Activated CD4-positive, alpha-beta T cell treated with anti-CD3 and anti-CD28 coated beads, Interleukin-2, amount 50 U/mL, for 4 hours (primary cell): ENCODE measurements around the gene POU3F2.

ENCODE experiments used
- DNase-seq, 2 experiments: peaks; one replicate each; pipeline ENCODE4 v3.0.0-alpha.2; 2020

Gene POU3F2

DNA sequence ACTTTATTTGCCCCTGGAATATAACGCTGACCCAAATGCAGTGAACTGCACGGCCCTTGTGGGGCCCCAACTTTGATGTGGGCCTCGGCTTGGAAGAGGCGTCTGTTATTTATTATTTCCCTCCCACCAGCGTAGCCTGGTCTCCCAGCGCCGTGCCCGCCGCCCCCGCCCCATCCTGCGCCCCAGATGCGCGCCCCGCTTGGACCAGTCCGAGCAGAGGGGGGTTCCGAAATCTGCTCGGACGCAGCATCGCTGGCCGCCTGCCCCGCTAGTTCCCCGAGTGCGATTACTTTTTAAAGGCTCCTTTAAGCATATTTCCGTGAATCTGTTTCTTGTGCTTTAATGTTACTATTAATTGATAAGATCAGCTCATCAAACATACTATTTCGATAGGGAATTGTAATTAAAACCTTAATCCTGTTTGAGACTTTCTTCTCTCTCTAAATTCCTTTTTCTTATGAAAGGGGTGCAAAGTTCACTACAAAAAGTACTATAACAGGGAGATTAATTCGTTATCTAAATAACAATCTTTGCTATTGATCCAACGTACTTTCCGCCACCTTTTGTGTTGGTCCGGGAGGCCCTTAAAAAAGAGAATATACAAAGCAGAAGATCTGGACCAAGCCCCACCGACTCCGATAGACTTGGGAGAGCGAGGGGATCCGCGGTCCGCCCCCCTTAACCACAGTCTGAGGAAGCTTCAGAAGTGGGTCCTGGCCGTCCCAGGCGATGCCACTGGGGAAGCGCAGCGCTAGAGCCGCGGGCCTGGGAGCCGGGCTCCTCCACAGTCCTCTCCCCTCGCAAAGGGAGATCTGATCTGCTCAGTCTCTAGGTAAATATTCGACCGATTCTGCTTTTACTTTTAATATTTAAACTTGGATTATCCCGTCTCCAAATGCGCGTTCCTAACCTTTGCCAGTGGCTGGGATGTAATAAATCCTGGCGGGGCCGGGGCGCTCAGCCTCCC, 10.2 kb downstream of the POU3F2 start:
- no peak for DNase-seq

DNA sequence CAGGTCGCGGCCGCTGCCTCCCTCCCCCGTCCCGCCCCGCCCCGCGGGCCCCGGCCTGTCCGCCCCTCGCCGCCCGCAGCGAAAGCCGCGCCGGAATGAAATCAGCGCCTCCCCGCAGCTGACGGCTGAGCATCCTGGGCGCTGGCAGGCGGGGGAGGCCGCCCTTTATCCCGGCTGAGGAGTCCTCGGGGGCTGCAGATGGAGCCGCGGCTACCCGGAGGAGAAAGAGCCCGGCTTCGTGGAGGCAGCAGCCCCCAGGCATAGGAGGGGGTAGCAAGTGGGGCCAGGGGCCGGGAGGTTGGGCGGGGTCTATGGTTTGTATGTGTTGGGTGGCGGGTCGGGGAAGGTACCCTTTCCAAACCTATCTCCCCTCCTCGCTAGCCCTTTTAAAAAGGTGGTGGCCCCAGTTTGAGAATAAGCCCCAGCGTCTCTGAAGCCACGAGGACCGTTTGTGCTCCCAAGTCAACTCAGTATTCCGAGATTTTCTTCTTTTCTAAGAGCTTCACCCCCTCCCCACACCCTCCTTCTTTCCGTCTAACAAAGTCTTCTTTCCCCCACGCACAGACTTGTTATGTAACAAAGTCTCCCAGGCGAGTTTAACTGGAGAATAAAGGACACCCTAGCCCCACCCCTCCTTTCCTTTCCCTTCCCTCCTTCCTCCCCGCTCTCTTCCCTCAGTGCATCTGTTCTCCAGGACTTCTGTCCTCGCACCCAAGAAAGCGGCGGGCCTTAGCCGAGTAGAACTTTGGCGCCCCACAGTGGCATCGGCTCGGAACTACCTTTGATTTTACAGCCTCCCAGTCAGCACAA, 11.0 kb downstream of the POU3F2 start:
- peak; percentile 57 to 59 for DNase-seq

DNA sequence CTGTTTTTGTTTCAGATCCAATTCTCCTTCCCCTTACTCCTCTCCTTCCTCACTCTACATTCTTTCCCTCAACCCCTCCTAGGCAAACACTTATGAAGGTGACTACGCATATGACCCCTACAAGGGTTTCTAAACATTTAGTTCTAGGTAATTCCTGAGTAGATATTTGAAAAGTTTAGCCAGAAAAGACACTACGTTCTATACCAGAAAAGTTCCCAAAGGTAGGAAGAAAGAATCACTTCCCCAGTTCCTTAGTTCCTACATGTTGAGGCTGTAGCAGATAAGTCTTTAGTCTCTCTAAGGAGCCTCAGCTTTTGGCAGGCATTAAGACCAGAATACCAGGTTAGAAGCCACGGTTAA, 11.6 kb downstream of the POU3F2 start:
- DNase-seq = no peak

DNA sequence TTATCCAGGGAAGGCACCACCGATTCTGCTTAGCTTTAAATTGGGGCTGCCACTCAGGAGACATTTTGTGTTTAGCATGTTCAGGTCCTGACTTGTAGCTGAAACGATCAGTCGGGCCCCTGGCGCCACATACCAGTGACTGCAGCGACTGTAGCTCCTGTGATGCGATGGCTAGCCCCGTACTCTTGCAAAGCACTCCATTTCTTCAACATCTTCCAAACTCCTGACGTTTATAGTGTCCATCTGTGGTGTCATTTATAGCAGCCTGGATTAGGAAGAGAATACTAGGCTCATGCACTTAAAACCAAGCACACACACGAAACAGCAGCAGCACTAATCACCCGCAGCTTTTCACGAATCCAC, 13.0 kb downstream of the POU3F2 start:
- no peak for DNase-seq

DNA sequence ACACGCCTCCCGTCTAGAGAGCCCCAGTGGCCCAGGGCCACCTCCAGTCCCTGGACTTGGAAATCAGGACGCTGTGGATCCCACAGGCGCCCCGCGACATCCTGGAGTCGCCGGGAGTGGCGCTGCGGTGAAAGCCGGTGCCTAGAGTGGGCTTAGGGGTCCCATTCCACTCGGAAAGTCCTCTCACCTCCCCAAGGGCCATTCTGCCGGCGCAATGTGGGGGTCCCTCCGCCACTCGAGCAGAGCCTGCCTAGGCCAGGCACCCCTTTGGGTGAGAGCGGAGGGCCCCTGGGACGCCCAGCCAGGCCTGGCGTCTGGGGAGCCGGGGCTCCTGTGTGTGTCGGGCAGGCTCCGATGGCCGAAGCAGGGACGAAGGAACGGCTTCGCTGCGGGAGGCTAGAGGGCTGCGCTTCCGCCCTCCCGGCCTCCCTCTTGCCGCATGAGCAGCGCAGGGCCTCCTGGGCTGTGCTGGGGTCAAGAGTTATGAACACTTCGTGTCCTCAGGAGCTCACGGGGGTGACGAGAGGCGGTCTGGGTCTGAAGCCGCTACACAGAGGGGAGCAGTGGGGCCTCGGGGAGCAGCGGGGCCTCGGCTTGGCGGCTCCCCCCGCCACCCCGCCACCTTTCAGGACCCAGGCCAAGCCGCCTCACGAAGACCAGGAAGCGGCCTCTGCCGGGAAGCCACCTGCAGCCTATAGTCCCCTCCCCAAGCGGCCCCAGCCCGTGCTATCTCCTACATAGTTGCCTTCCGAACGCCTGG, 13.6 kb downstream of the POU3F2 start:
- no peak for DNase-seq

DNA sequence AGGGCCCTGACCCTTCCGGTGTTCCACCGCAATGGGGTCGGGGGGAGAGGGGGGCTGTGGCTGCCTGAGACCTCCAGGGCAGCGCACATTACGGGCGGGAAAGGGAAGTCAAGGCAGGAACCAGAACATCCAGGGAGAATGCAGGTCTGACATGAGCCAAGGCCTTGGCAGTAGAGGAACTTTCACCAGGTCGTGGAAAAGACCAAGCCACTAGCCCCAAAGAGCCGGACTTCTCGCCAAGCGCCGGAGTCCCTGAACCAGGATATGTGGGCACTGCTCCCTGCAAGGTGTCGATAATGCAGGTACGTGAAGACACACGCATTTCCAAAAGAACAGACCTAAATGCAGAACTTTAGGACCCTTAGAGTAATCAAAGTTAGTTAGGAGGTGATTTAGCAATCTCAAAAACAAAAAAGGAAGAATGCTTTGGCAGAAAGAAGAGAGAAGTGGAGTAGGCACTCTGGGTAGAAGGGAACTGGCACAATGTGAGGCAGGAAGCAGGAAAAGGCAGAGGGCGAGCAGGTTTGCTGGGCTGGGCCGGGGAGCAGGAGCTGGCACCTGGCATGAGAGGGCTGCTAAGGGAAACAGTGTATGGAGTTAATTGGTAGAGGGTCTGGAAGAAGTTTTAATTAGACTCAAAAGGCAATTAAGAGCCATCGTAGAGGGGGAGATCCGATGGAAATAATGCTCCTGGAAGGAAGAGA, 14.3 kb downstream of the POU3F2 start:
- no peak for DNase-seq

DNA sequence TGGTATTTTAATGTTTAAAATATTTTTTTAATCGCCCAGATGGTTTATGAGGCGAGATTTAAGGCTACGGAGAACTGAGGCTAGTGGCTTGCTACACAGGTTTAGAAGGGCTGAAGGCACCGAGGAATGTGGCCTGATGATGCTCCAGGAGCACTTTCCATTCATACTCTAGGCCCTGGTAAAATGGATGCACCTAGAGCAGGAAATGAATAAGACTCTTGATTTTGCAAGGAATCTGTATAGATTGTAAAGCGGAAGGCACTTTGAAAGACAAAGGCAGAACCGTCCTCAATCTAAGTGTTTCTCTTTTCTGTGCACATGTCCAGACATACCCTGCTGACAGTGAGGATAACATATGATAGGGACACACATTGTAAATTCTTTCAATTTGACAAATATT, 30.1 kb downstream of the POU3F2 start:
- DNase-seq = no peak

DNA sequence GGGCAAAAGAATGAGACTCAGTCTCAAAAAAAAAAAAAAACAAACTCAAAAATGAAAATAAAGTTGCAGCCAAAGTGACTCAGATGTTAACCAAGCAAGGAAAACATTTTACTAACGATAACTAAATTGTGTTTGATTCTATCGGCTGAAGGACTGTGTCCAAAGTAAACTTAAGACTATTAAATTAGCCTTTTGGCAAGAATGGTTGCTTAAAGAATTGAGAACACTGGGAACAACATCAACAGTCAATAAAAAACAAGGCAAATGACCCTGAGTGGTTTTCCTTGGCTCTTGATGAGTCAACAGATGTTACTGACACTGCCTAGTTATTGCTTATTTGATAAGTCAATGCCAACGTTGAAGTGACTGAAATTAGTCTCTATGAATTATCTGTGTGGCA, 36.7 kb downstream of the POU3F2 start:
- no peak for DNase-seq

DNA sequence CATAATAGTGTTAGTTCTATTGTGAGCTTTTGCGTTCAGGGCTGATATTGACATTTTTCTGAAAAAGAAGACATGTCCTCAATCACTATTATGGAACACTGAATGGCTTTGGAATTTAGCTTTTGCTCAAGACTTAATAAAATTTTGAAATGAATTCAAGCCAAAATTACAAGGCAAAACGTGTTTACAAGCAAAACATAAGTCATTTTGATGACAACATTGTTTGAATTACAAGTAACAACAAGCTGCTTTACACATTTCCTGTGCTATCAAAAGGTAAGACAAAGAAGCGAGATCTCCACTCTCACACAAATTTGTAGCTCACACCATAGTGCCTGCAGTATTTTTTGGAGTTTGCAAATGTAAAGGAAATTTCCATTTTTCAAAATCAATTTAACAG, 37.4 kb downstream of the POU3F2 start:
- DNase-seq = no peak

DNA sequence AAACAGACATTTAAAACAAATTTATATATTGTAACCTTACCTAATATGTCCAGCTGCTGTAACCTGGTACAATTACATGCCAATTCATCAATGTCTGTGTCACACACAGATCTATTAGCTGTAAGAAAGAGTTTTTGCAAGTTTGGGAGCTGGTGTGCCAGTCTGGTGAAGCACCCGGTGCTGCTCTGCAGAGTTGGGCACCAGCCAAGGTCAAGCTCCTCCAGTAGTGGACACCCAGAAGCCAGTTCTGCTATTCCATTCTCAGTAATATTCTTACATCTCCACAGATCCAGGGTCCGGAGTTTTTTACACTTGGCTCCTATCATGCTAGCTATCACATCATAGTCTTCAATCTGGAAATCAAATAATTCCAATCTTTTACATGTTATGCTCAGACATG, 41.0 kb downstream of the POU3F2 start:
- no peak for DNase-seq

DNA sequence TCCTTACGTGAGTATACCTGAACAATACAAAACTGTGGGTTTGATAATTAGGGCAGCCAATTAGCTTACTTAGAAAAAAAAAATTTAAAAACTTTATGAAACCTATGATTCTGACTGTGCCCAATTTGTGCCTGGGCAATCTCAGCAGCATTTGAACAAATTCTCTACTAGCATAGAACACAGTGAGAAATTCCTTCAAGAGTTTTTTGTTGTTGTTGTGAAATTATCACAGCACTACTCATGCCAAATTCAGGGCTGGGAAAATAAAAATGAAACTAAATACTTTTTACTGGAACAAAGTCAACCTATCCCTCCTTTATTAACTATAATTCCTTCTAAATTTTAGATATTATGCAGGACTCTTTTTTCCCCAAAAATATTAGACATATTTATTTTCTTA, 42.9 kb downstream of the POU3F2 start:
- no peak for DNase-seq

DNA sequence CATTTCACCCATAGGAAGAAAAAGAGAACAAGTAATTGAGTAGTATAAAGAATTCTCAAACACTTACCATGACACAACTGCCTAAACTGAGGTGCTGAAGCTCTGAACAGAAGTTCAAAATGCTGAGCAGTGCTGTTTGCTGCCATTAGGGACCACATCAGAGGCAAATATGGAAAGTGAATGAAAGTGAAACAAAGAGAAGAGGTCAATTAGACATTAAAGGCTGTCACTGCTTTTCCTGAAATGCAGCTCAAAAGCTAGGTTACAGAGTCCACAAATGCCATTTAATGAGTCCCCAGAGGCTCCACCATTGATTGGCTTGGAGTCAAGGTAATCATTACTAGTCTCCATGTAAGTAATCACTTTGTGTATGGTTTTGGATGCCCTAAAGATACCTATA, 46.1 kb downstream of the POU3F2 start:
- DNase-seq = no peak

DNA sequence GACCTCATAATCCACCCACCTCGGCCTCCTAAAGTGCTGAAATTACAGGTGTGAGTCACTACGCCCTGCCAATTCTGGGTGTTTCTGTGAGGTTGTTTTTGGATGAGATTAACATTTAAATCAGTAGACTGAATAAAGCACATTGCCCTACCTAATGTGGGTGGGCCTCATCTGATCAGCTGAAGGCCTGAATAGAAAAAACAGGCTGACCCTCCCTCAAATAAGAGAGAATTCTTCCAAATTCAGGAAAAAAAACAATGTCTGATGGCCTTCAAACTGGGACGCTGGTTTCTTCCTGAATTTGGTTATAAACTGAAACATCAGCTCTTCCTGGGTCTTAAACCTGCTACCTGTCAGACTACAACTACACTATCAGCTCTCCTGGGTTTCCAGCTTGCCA, 51.0 kb downstream of the POU3F2 start:
- no peak for DNase-seq

DNA sequence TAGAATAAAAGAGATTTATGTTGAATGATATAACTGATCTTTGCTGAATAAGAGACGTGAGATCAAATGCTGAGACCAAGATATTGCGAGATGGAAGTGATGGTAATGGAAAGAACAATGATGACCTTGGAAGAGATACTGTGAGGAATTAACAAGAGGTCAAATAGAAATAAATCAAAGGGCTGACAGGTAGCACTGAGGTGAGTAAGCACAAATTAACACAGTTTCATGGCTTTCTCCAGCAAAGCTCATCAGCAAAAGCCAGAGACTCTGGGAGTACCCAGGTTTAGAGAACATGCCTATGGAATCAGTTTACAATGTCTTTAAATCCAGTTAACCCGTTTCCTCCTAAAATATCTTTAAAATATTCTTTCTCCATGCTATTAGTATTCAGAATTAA, 53.3 kb downstream of the POU3F2 start:
- no peak for DNase-seq
